GM13976 (cell line): Measurements from ENCODE around the gene MCTP2.

Source experiments
- DNase-seq: peaks from one replicate; pipeline ENCODE4 v3.0.0; 2012; ENCODE audit warnings: low spot score
- CTCF ChIP-seq: IDR thresholded peaks from 2 replicates; pipeline ENCODE4 v1.5.1; 2012; ENCODE audit warnings: borderline replicate concordance, mild to moderate bottlenecking; ENCODE audit not compliant: insufficient read depth; ENCODE audit errors: extremely low read depth, missing control alignments, control extremely low read depth
- in situ Hi-C: fragments of 300-500 bp; cut with MboI; formaldehyde crosslinking; loops from one replicate; pipeline ENCODE4 v1.12.0; 2022; ENCODE audit warnings: low sequenced_read_pairs, mixed read lengths, inconsistent platforms; ENCODE audit not compliant: unreplicated experiment

MCTP2 gene

DNA sequence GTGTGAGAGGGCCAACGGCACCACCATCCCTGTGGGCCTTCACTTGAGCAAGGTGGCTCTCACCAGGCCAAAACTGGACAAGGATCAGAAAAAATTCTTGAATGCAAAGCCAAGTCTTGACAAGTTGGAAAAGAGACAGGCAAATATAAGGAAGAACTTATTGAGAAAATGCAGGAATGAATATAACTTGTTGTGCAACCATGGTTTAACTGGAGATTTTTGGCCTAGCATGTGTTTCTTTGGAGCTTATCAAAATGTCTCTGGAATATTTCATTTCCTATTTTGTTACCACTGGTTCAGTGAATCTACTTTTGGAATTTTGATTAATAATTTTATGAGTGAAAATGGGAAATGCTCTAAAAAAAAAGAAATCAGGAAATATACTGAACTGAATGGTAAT is 42.5 kb downstream of the MCTP2 start:
- TF ChIP-seq CTCF: no peak
- DNase-seq: no peak
- in situ Hi-C loops: no loop called here

GRCh38 chr15:94274745-94275144 is 43.4 kb downstream of the MCTP2 start:
- TF ChIP-seq CTCF: no peak
- in situ Hi-C loops: no loop called here
- no peak for DNase-seq

DNA sequence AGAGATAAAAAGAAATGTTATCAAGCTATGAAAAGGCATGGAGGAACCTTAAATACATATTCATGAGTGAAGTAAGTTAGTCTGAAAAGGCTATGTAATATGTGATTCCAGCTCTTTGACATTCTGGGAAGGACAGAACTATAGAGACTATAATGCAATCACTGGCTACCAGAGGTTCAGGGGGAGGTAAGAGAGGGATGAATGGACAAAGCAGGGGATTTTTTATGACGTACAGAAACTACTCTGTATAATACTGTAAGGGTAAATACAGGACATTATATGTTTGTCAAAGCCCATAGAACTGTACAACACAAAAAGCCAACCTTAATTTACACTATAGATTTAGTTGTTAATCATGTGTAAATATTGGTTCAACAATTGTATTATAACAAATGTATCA is 46.1 kb downstream of the MCTP2 start:
- TF ChIP-seq CTCF: no peak
- in situ Hi-C loops: no loop called here
- DNase-seq: no peak

GRCh38 chr15:94279736-94280135 is 48.4 kb downstream of the MCTP2 start:
- no peak for TF ChIP-seq CTCF
- DNase-seq: no peak
- in situ Hi-C loops: no loop called here

- DNase-seq: no peak
- in situ Hi-C loops: no loop called here
- TF ChIP-seq CTCF: no peak
Observed at GRCh38 chr15:94280301-94280700, 48.9 kb downstream of the MCTP2 start.

GRCh38 chr15:94282269-94283250 is 51.2 kb downstream of the MCTP2 start:
- no peak for DNase-seq
- TF ChIP-seq CTCF: no peak
- in situ Hi-C loops: no loop called here

DNA sequence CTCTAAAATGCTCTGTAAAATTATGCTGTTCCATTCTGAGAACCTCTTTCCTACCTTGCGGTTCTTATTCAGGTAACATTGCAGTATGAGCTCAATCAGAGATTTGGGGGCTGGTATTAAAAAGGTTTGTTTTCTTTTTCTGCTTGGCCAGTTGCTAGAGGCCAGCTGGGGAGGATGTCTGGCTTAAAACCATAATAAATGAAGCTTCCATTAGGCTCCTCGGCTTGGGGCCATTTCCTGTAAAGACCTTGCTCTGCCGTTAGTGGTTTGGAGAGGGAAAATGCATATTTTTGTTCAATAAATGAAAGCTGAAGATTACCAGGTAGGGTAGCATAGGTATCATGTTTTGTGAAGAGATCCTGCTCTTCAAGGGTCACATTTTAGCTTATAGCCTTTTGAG is 55.2 kb downstream of the MCTP2 start:
- no peak for DNase-seq
- in situ Hi-C loops: no loop called here
- no peak for TF ChIP-seq CTCF
